Astrocyte (in vitro differentiated cells and primary cell): ENCODE results near the gene TRANK1.

Experiments used
- EZH2 ChIP-seq: IDR thresholded peaks from 2 replicates; pipeline ENCODE4 v1.6.1; 2012; ENCODE audit warnings: mild to moderate bottlenecking, low read length, inconsistent platforms; ENCODE audit not compliant: insufficient read depth
- TF ChIP-seq, protein P1 (sequence below): IDR thresholded peaks from 2 replicates; pipeline ENCODE4 v1.5.1; 2011; ENCODE audit warnings: low read depth, mild to moderate bottlenecking, inconsistent platforms, low read length, moderate library complexity; ENCODE audit not compliant: insufficient read depth

DNA sequence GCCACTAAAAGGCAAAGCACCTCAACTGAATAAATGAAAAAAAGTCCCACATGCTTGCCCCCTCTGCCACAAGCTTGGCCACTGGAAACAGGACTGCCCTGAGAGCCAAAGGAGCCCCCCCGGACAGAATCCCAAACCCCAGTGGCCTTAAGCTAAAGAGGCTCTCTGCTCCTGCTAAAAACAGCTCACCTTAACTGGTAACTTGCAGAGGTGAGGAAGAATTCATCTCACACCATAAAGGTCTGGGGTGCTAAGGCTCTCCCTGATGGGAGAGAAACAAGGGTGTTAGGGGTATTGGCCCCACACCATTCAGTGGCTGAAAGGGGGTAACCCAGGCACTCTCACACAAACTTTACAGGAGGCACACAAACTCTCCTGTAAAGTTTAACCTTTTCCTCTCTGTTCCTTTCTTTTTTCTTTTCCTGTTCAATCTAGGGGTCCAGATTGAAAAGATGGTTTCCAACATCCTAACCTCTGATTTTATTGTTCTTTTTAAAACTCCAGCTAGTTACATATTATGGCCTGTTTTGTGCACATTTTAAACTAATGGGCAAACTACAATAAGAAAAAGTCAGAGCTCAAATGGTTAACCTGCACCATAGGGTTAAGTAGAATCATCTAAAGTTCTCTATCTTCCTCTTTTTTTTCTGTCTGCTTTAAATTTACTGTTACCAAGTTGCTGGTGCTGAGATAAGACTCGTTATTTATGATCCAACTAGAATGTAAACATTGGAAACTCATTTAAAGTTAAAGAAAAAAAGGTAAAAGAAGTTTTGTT, 19.9 kb downstream of the TRANK1 start:
- TF ChIP-seq, protein P1, sequence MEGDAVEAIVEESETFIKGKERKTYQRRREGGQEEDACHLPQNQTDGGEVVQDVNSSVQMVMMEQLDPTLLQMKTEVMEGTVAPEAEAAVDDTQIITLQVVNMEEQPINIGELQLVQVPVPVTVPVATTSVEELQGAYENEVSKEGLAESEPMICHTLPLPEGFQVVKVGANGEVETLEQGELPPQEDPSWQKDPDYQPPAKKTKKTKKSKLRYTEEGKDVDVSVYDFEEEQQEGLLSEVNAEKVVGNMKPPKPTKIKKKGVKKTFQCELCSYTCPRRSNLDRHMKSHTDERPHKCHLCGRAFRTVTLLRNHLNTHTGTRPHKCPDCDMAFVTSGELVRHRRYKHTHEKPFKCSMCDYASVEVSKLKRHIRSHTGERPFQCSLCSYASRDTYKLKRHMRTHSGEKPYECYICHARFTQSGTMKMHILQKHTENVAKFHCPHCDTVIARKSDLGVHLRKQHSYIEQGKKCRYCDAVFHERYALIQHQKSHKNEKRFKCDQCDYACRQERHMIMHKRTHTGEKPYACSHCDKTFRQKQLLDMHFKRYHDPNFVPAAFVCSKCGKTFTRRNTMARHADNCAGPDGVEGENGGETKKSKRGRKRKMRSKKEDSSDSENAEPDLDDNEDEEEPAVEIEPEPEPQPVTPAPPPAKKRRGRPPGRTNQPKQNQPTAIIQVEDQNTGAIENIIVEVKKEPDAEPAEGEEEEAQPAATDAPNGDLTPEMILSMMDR, result no peak
- no peak for TF ChIP-seq EZH2
